Stimulated activated CD8-positive, alpha-beta memory T cell treated with anti-CD3 and anti-CD28 coated beads, Interleukin-7, amount 100 ng/mL, for 4 hours (primary cell): ENCODE data around the gene ANKRD30A.
"Not testable (repeated sequence)": the region's sequence is repeated elsewhere in the genome, so short reads cannot be mapped to it uniquely, and the experiment has no call there.

ENCODE experiments used
- DNase-seq, 2 donors: peaks; one replicate each; pipeline ENCODE4 v3.0.0-alpha.2; 2020; ENCODE audit warnings: low read depth in 2 of 2

ANKRD30A gene

DNA sequence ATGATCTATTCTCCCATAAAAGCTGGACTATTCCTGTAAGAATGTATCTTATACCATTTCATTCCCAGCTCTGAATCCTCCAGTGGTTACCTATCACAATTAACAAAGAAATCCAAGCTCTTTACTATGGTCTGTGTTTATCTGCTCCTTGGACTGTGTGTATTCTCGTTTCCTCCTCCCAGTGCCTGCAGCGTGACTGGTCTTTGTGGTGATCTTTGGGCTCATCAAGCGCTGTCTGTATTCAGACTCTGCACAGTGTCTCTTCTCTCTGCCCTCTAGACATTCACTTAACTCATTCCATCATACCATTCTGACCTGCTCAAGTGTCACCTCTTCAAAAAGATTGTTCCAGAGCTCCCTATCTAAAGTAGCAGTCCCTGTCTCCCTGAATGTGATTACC lies 130.4 kb downstream of the ANKRD30A start:
- not testable (repeated sequence) for DNase-seq

DNA sequence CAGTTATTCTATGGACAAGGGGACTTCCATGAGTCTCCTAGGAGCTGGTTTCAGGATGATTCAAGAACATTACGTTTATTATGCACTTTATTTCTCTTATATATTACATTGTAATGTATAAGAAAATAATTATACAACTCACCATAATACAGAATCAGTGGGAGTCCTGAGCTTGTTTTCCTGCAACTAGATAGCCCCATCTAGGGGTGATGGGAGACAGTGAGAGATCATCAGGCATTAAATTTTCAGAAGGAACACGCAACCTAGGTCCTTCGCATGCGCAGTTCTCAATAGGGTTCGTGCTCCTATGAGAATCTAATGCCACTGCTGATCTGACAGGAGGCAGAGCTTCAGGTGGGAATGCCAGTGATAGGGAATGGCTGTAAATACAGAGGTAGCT lies 137.9 kb downstream of the ANKRD30A start:
- DNase-seq = no peak

DNA sequence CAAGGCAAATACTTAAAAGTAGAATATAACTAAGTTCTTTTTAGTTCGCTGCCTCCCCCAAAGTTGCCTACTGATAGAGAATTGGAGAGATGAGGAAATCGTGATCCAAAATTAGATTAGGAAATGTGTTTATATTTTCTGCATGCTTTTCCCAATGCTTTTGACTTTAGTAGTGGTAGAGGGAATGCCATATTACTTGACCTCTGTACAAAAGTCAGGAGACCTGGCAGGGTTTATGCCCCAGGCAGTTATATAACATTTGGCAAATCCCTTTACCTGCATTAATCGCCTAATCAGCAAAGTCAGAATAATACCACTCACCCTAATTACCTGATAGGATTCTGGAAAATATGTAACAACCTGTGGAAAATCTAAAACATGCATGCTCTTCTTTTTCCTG lies 142.9 kb downstream of the ANKRD30A start:
- no peak for DNase-seq

DNA sequence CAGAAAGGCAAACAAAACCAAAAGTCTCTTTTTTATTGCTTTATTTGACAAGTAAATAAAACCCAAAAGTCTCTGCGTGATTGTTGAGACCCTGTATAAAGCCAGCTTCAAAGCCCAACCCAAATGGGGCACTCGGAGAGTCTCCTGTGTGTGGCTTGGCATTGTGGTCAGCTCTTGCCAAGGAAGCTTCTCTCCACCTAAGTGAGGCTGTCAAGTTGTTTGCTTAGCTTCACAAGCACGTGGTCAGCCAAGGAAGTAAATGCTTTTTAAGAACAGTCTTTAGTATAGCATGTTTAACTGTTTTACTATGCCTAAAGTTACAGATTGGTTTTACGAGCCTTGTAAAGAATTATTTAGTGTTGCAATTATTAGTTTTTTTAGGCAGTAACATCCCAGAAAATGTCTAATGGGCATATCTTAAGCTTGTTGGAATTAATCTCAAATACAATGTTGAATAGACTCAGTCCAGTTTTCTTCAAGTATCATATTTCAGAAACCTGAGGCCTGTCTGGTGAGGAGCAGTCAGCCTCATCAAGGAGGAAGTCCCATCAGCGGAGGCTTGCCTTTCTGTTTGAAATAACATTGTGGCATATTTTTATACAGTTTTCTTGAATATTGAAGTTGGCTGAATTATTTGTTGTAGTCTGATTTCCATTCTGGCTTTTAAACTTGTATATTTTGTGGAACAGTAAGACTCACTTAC lies 144.3 kb downstream of the ANKRD30A start:
- DNase-seq = no peak

DNA sequence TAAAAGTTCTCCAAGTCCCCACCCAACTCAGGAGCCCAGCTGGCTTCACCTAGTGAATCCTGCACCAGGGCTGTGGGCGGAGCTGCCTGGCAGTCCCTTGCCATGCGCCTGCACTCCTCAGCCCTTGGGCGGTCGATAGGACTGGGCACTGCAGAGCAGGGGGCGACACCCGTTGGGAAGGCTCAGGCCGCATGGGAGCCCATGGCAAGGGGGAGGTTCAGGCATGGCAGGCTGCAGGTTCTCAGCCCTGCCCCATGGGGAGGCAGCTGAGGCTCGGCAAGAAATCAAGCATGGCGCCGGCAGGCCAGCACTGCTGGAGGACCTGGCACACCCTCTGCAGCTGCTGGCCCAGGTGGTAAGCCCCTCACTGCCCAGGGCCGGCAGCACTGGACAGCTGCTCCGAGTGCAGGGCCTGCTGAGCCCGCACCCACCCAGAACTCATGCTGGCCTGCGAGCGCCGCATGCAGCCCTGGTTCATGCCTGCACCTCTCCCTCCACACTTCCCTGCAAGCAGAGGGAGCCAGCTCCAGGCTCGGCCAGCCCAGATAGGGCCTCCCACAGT lies 149.9 kb downstream of the ANKRD30A start:
- no peak for DNase-seq

DNA sequence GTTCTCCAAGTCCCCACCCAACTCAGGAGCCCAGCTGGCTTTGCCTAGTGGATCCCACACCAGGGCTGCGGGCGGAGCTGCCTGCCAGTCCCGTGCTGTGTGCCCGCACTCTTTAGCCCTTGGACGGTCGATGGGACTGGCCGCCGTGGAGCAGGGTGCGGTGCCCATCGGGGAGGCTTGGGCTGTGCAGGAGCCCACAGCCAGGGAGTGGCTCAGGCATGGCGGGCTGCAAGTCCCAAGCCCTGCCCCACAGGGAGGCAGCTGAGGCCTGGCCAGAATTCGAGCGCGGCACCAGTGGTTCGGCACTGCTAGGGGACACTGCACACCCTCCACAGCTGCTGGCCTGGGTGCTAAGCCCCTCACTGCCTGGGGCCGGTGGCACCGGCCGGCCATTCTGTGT lies 159.7 kb downstream of the ANKRD30A start:
- no peak for DNase-seq

DNA sequence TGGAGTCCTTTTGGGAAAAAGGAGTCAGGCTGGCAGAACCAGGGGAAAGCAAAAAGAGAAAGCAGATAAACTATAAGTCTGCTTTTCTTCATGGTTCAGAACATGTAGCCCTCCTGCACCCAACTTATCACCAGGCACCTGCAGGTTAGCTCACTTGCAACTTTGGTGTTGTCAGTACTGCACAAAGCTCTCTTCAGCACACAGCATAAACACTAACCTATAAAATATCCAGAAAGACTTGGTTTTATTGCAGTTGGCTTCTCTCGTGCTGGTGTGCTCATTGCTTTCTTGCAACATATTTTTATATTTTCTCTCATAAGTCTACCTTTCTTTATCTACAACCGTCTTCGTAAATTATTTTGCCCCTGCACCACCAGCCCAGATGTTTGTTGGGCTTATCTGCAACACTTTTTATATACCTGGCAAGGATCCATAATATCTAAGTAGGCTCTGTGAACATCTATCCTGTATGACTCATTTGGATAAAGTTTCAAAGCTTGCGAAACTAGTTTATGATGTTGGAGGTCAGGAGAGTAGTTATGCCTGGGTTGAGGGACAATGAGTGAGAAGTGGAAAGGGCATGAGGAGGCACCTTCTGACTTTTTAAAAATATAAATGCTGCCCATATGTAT lies 164.6 kb downstream of the ANKRD30A start:
- no peak for DNase-seq

DNA sequence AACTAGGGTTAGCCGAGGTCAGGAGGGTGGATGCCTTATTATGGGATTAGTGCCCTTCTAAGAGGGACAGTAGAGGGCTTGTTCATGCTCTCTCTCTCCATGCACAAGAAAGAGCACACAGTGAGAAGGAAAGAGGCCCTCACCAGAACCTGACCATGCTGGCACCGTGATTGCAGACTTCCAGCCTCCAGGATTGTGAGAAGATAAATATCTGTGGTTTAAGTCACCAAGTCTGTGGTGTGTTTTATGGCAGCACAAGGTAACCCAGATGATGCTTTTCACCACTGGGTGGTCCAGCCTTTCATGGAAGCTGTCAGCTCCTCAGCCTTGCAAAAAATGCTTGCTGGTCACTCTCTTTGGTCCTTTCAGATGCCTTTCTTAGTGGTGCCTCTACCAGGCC lies 175.9 kb downstream of the ANKRD30A start:
- DNase-seq = no peak

DNA sequence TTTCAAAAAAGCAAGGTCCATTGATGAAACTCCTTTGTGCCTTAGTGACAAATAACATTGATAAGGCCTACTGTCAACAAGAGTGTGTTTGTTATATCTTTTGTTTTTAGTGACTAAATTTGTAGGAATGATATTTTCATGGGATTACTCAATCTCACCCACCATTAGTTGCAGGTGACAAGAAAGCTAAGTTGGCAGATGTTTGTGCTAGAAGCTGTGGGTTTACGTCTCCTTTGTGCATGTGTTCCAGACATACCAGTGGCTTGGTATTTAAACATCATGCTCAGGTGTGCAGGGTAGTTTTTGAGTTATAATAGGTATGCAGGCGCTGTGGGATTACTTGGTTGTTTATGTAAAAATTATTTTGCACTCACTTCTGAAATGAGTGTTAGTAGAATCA lies 178.6 kb downstream of the ANKRD30A start:
- DNase-seq = no peak

DNA sequence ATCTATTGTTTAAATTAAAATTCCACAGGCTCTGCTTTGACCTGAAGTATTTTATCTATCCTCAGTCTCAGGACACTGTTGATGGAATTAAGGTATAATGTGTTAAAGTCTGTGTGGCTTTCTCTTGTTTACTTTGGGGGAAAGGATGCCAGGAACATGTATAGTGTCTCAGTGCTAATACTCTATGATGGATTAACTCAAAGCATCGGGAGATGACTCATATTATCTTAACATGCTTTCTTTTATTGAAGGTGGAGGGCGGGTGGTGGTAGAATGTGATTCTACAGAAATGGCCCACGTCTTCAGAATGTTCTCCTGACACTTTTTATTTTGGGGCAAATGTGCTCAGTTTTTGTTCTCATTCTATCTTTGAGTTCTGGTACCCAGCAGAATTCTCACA lies 189.0 kb downstream of the ANKRD30A start:
- DNase-seq = no peak

DNA sequence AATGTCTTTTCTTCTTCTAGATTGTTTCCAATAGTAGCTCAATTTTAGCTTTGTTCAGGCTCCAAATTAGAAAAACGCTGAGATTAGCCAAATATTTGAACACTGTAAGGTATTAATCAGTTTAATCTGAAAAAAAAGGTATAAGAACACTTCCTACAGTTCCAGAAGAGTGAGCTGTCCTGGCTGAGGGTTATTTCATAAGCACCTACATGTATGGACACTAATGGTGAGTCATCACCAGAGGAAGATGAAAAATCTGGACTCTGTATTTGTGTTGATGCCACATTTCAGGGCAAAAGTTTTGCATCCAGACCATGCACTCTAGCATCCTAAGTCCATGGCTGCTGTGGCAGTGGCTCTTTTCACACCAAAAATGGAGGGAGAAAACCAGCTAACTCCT lies 189.5 kb downstream of the ANKRD30A start:
- DNase-seq = no peak

DNA sequence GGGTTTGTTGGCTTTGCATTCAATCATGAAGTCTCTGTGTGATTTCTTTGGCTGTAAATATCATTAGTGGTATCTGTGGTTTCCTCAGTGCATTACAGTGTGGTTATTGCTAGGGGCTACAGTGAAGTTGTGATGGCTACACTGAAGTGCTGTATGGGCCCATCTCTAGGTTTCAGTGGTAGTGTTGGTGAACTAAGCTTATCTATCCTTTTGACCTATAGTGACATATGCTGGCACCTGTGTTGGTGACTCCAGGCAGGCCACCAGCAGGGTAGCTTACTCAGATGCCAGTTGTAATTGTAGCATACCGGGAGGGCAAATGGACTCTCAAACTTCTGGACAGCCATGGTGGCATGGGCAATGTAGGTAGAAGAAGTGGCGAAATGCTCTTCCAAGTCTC lies 219.0 kb downstream of the ANKRD30A start:
- no peak for DNase-seq

DNA sequence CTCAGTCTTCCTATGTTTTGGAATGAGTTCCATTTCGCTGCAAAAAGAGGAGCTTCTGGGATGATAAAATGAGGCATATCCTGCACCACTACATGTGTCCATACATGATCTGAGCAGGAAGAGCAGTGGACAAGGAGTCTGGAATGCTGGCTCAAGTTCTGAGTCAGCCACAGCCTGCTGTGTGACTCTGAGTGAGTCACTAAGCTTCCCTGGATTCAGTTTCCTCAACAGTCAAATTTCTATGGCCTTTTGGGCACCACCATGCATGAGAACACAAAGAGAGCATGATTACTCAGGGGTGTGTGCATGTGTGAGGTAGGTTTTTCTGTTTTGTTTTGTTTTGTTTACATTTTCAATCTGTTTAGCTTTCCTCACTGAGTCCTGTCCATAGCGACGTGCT lies 254.6 kb downstream of the ANKRD30A start:
- no peak for DNase-seq

DNA sequence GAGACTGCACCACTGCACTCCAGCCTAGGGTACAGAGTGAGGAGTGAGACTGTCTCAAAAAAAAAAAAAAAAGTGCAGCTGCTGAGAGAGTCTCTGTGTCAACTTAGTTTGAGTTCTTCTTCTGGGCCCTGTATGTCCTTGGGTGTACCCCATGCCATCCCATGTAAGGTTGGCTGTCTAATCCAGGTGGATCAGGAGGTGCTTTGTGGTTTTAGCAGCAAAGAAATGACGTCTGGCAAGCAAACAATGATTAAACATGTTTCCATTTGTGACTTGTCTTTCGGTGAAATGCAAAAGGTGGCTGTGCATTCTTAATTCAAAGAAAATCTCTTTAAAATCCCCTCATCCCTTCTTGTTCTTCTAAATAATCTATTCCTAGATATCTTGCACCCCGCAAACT lies 255.9 kb downstream of the ANKRD30A start:
- no peak for DNase-seq

DNA sequence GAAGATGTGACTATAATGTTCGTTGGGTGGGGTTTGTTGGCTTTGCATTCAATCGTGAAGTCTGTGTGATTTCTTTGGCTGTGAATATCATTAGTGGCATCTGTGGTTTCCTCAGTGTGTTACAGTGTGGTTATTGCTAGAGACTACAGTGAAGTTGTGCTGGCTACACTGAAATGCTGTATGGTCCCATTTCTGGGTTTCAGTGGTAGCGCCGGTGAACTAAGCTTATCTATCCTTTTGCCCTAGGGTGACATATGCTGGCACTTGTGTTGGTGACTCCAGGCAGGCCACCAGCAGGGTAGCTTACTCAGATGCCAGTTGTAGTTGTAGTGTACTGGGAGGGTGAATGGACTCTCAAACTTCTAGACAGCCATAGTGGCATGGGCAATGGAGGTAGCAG lies 259.5 kb downstream of the ANKRD30A start:
- DNase-seq = no peak

DNA sequence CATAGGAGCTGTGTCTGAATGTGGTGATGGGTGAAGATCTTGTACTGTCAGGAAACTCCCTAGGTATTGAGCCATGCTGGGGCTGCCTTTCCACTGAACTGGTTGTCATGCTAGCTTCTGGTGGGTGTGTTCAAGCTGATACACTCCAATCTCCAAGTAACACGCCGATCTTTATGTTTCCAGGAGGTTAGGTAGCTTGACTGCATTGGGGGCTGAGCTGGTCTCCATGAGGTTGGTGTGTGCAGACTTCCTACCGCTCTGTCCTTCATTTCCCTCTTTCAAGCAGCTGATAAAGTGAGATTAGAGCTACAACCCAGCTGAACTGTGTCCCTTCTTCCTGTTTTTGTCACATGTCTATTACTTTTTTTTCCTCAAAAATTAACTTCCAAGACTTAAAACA lies 265.5 kb downstream of the ANKRD30A start:
- no peak for DNase-seq

DNA sequence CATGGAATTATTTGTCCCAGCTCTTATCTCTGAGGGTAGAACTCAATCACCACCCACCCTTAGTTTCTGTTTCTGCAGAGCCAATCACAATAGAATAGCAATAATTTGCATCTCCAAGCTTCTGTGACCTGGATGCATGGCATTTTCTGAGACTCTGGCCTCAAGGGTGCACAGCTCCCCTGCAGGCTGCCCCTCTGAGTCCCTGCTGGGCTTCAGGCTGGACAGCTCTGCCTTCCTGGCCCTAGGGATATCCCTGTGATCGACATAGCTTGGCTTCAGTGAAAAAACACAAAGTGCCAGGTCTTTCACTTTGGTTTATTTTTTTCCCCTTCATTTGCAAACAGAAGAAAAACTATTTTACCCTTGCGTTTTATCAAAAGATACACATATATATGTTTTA lies 275.4 kb downstream of the ANKRD30A start:
- DNase-seq = not testable (repeated sequence)

DNA sequence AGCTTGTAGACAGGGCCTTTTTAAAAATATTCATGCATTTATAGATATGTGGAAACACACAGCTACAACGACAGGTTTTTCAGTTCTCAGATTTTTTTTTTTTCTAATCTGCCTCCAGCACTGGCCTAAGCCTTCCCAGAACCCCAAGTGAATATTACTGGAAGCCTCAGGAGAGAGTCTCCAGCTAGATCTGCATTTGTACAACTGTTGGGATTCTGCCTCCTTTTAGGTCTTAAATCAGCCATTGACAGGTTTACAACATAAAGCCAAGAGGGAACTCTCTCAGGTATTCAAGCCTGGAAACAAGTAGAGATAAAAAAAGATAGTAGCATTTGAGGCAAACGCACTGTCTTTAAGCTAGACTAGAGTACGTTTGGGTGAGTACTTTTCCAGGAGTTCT lies 275.8 kb downstream of the ANKRD30A start:
- DNase-seq = no peak

DNA sequence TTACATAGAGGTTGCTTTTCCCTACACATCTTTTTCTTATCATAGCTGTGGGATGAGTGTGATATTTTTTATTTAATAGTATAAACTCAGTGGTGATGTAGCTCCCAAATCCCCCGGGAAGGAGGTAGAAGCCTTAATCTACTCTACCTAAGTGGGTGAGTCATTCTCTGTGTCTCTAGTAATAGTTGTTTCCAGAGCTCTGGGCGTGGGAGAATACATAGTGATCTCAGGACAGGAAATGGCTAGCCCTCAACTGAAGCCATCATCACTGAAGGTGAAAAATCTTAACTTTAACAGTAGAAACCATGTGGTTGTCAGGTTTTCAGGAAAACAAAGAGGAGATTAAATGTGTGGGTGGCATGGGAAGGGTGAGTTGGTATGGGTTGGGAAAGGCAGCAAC lies 278.4 kb downstream of the ANKRD30A start:
- DNase-seq = no peak
